Subcutaneous adipose tissue (tissue), 4 donors: ENCODE measurements around the gene C12orf57. TPM values are rescaled to one million over a fixed set of nuclear protein-coding genes. Genes with fewer than 3 reads are reported as not detected.

ENCODE experiments used
- CTCF ChIP-seq: fragments of 450-650 bp; IDR thresholded peaks from one replicate; pipeline ENCODE4 v1.5.1; 2016; ENCODE audit warnings: low read depth, mild to moderate bottlenecking, control low read depth, antibody characterized with exemption, moderate library complexity
- total RNA-seq, 4 donors: library from RNA; depleted of rRNA; stranded (reverse); fragments of >200 nt; gene quantifications; one replicate each; pipeline ENCODE4 v1.1.0, GENCODE V29; 2016

C12orf57 gene
- total RNA-seq, 4 donors from 2014 or later, result 233 to 359 (median 280) TPM

DNA sequence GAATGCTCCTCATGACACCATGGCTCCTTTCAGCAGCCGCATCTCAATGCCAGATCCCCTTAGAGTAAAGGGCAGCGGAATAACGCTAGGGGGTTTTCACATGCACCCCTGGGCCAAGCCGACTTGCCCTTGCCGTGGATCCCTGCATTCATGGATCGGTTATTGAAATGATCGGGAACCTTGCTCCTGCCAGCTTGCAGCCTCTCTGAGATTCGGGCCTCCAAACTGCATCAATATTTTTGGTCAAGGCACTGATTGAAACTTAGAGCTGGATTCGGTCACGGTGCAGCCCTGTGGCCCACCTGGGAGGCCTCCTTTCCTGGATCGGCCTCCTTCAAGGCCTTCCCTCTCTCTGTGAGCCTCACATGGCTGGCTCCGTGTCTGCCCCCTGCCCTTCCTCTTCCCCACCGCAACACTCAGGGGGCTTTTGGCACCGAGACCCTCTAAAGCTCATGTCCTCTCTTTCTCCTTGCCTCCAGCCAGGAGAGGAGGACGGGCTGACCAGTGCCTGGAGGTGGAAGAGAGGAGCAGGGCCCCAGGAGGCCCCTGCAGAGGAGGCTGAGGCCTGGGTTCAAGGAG lies 9.1 kb downstream of the C12orf57 start:
- TF ChIP-seq CTCF, result no peak

DNA sequence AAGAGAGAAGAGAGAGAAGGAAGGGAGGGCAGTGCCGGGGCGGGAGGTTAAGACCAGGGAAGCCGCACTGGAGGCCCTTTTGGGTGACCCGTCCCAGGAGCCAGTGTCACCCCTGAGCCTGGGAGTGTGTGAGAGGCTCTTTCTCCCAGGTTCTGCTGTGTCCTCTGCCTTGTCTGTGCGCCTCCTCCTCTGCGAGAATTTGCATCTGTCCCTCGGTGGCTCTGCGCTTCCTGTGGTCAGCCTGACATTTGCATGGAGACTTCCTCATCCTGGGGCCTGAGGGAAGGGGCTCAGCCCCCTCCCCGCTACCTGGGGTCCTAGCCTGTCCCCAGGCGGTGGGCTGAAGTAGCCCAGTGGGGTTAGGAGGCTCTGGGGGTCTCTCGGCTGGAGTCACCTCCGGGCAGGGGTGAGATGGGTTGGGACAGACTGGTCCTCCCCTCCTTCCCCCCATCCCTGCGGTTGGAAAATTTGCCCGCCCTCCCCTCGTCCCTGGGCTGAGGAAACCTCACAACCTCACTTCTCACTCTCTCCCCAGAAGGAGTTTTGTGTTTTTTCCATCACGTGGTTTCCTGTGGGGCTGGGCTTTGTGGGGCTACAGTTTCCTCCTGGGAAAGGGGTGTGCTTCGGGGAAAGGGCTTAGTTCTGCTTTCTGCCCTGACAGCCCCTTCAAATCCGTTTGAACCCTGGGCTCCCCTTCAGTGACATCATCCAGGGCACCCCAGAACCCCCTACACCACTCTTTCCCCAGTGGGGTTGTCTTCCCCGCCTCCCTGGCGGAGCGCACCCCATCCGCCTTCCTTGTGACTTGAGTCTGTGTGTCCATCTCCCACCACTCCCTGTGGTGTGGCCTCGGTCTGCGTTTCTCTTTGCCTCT lies 9.9 kb downstream of the C12orf57 start:
- no peak for TF ChIP-seq CTCF

- no peak for TF ChIP-seq CTCF
These were observed 10.7 kb downstream of the C12orf57 start for GRCh38 chr12:6954316-6955107.

DNA sequence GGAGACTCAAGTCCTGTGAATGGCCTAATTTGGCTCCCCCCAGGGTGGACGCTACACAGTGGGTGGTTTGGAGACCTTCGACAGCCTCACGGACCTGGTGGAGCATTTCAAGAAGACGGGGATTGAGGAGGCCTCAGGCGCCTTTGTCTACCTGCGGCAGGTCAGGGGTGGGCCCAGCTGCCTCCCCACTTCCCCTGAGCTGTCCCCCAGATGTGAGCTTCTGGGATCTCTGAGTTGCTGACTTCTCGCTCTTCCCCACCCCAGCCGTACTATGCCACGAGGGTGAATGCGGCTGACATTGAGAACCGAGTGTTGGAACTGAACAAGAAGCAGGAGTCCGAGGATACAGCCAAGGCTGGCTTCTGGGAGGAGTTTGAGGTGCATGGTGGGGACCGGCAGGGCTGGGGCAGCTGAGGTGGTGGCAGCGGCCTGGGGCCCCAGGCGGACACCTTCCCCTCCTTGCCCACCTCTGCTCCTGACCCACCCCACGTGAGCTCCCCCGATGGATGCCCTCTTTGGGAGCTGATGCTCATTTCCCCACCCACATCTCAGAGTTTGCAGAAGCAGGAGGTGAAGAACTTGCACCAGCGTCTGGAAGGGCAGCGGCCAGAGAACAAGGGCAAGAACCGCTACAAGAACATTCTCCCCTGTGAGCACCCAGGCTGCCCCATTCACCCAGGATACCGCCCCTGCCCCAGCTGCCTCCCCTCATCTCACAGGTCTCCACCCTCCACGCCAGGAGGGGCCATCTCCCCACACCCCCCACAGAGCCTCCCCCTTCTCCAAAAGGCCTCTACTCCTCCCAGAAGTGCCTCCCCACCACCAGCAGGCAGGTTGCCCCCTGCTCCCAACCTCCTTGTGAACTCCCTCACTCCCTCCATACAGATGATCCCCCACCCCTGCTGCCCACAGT lies 11.5 kb downstream of the C12orf57 start:
- TF ChIP-seq CTCF, result no peak

DNA sequence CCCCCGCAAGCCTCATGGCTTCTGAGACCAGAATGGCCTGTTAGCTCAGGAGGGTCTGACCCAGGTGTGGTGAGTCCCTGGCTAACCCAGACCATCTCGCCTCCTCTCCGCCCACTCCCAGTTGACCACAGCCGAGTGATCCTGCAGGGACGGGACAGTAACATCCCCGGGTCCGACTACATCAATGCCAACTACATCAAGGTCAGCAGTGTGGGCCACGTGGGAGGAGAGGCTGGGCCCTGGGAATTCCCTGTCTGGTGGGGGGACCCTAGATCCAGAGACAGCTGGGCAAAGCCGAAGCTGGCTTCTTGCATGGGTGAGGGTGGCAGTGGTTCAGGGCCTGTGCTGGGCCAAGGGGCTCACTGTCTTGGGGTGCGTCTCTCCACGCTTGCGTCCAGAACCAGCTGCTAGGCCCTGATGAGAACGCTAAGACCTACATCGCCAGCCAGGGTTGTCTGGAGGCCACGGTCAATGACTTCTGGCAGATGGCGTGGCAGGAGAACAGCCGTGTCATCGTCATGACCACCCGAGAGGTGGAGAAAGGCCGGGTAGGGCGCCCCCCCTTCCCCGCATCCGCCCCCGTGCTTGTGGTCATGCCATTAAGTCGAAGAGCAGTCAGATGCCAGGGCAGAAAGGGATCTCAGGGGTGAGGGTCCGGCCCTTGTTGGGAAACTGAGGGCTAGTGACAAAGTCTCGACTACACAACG lies 12.4 kb downstream of the C12orf57 start:
- no peak for TF ChIP-seq CTCF

DNA sequence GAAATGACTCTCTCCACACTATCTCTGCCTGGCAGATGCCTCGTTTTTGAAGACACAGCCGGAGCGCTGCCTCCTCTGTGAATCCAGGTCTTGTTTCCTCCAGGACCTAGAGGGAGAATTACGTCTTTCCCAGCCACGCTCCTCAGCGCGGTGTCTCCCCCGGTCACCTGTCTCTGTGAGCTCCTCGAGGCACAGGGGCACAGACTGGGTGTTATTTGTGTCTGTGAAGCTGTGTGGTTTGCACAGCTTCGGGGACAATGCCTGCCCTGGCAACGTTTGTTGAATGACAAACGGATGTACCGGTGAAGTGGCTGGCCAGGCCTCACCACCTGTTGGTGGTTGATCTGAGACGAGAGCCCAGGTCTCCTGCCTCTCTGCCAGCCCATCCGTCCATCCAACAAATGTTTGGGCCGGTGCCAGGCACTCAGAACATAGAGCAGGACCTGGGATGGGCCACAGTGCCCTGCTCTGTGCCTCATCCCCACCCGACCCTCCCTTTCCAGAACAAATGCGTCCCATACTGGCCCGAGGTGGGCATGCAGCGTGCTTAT lies 13.4 kb downstream of the C12orf57 start:
- no peak for TF ChIP-seq CTCF
